GM19395 (cell line): Measurements from ENCODE around the gene NIPAL4.
A peak's percentile ranks its signal among the peaks of the same experiment; 100 is the strongest.

Experiments
- ATAC-seq: cut with Tn5 transposase; IDR thresholded peaks from one replicate; pipeline ENCODE4 v1.9.1; 2021; ENCODE audit warnings: mild to moderate bottlenecking, moderate library complexity; ENCODE audit not compliant: unreplicated experiment

NIPAL4 gene

GRCh38 chr5:157511651-157512644 is 51.9 kb downstream of the NIPAL4 start:
- ATAC-seq: no peak

- ATAC-seq: no peak
These were observed 53.2 kb downstream of the NIPAL4 start for GRCh38 chr5:157513182-157513581.

GRCh38 chr5:157514974-157515373 is 55.0 kb downstream of the NIPAL4 start:
- no peak for ATAC-seq

- ATAC-seq: no peak
These were observed 56.0 kb downstream of the NIPAL4 start for GRCh38 chr5:157516006-157516405.

GRCh38 chr5:157516626-157517325 is 56.8 kb downstream of the NIPAL4 start:
- no peak for ATAC-seq

GRCh38 chr5:157518963-157519362 is 59.0 kb downstream of the NIPAL4 start:
- ATAC-seq: peak; percentile 82

- ATAC-seq: peak; percentile 70
These were observed 59.7 kb downstream of the NIPAL4 start for GRCh38 chr5:157519579-157520253.

- ATAC-seq: no peak
These were observed 61.1 kb downstream of the NIPAL4 start for GRCh38 chr5:157520911-157521703.

- ATAC-seq: no peak
These were observed 61.7 kb downstream of the NIPAL4 start for GRCh38 chr5:157521704-157522029.

GRCh38 chr5:157523976-157524375 is 64.0 kb downstream of the NIPAL4 start:
- ATAC-seq: no peak
